Thyroid gland (tissue), 4 donors: ENCODE results near the gene TRMT2A. TPM values are rescaled to one million over a fixed set of nuclear protein-coding genes. Genes with fewer than 3 reads are reported as not detected.

ENCODE experiments used
- DNase-seq, 2 donors: peaks; one replicate each; pipeline ENCODE4 v3.0.0-alpha.2; 2019
- H3K27ac ChIP-seq, 3 donors: fragments of 200-600 bp; sonication (generic); 1 replicate in 2 of 3; 2 replicates in 1 of 3; pipeline ENCODE4 v1.5.1; 2016 to 2019; ENCODE audit warnings: mild to moderate bottlenecking in 1 of 3, moderate library complexity in 1 of 3
- H3K27me3 ChIP-seq: fragments of 200-600 bp; sonication (generic); one replicate; pipeline ENCODE4 v1.5.1; 2019
- H3K36me3 ChIP-seq, 2 donors: fragments of 200-600 bp; sonication (generic); one replicate each; pipeline ENCODE4 v1.5.1; 2016 to 2019
- H3K4me1 ChIP-seq, 2 donors: fragments of 200-600 bp; sonication (generic); one replicate each; pipeline ENCODE4 v1.5.1; 2017 to 2019
- H3K4me3 ChIP-seq, 3 donors: fragments of 200-600 bp; sonication (generic); replicated peaks in 1 of 3; 1 replicate in 2 of 3; 2 replicates in 1 of 3; pipeline ENCODE4 v1.5.1; 2016; ENCODE audit warnings: mild to moderate bottlenecking in 1 of 3
- H3K9me3 ChIP-seq: fragments of 200-600 bp; sonication (generic); one replicate; pipeline ENCODE4 v1.5.1; 2017
- CTCF ChIP-seq, 6 experiments: fragments of 200-600 bp in 3 of 6; fragments of 450-650 bp in 3 of 6; sonication (generic) in 3 of 6; IDR thresholded peaks; one replicate each; pipeline ENCODE4 v1.5.1; 2016 to 2019; ENCODE audit warnings: antibody characterized with exemption in 6 of 6, mild to moderate bottlenecking in 2 of 6, inconsistent platforms in 1 of 6, moderate library complexity in 1 of 6
- POLR2A ChIP-seq, 2 donors: fragments of 450-650 bp; IDR thresholded peaks; one replicate each; pipeline ENCODE4 v1.6.1; 2017; ENCODE audit warnings: antibody characterized with exemption in 2 of 2, mild to moderate bottlenecking in 2 of 2, moderate library complexity in 1 of 2
- WGBS, 2 donors: methylation state at CpG; one replicate each; pipeline ENCODE4 v1.1.5; 2017; 5-methylcytosine and 5-hydroxymethylcytosine counted together
- intact Hi-C: fragments of 100-400 bp; cut with DNase I; formaldehyde crosslinking; loops from one replicate; pipeline ENCODE4 v1.15.1; 2023
- total RNA-seq, 4 donors: library from RNA; depleted of rRNA; stranded (reverse); fragments of >200 nt; gene quantifications; one replicate each; pipeline ENCODE4 v1.2.3, GENCODE V29; 2016

TRMT2A gene
- total RNA-seq, 4 donors from 2014 or later, result 36.9 to 65.5 (median 53.3) TPM

- H3K4me3 ChIP-seq, result no peak overlapping the region
- no peaks in the 10 kb centered on the region for H3K4me1 ChIP-seq
- intact Hi-C loops, result no loop called here
- no peaks in the 10 kb centered on the region for H3K27me3 ChIP-seq
- TF ChIP-seq CTCF (IDR thresholded peaks at IDR 0.05), result no peak
- TF ChIP-seq POLR2A (IDR thresholded peaks at IDR 0.05), result no peak
- DNase-seq, result no peak
- no peaks in the 10 kb centered on the region for H3K9me3 ChIP-seq
- 92 to 98% methylated on average over 11 of the region's 11 CpGs for WGBS, 2 donors
- H3K36me3 ChIP-seq, result peaks cover 72 to 91% of the 10 kb centered on the region in 2 donors
- no peak overlapping the region for H3K27ac ChIP-seq
These were observed 24.6 kb downstream of the TRMT2A start for GRCh38 chr22:20092477-20092854.

GRCh38 chr22:20091690-20092476 is 25.1 kb downstream of the TRMT2A start:
- H3K27ac ChIP-seq, result no peak overlapping the region
- no peak overlapping the region for H3K4me3 ChIP-seq
- no peaks in the 10 kb centered on the region for H3K27me3 ChIP-seq
- no peaks in the 10 kb centered on the region for H3K9me3 ChIP-seq
- TF ChIP-seq POLR2A (IDR thresholded peaks at IDR 0.05) (no peak), CTCF (IDR thresholded peaks at IDR 0.05) (no peak)
- H3K4me1 ChIP-seq, result no peaks in the 10 kb centered on the region
- no peak for DNase-seq
- 93 to 94% methylated on average over 16 of the region's 16 CpGs for WGBS, 2 donors
- intact Hi-C loops, result no loop called here
- peaks cover 78 to 97% of the 10 kb centered on the region in 2 donors for H3K36me3 ChIP-seq

- Histone ChIP-seq H3K4me3 (no peak overlapping the region), H3K36me3 (peaks cover 85 to 100% of the 10 kb centered on the region in 2 donors), H3K4me1 (no peaks in the 10 kb centered on the region), H3K27me3 (no peaks in the 10 kb centered on the region), H3K27ac (no peak overlapping the region), H3K9me3 (no peaks in the 10 kb centered on the region)
- intact Hi-C loops, result no loop called here
- 94 to 96% methylated on average over 9 of the region's 9 CpGs for WGBS, 2 donors
- no peak for DNase-seq
- TF ChIP-seq CTCF (IDR thresholded peaks at IDR 0.05) (no peak), POLR2A (IDR thresholded peaks at IDR 0.05) (no peak)
These were observed 26.2 kb downstream of the TRMT2A start for GRCh38 chr22:20090730-20091240.

- Histone ChIP-seq H3K27me3 (no peaks in the 10 kb centered on the region), H3K27ac (no peak overlapping the region), H3K4me3 (no peak overlapping the region), H3K36me3 (peaks cover 81 to 96% of the 10 kb centered on the region in 2 donors), H3K4me1 (peaks cover under 1 to 2% of the 10 kb centered on the region in 2 donors), H3K9me3 (no peaks in the 10 kb centered on the region)
- intact Hi-C loops, result no loop called here
- DNase-seq, result no peak
- no peak for TF ChIP-seq CTCF (IDR thresholded peaks at IDR 0.05)
- no peak for TF ChIP-seq POLR2A (IDR thresholded peaks at IDR 0.05)
- 89 to 90% methylated on average over 9 to 11 of the region's 11 CpGs for WGBS, 2 donors
These were observed 26.9 kb downstream of the TRMT2A start for GRCh38 chr22:20089977-20090729.
